ENCODE data around the gene OR7E24. TPM values are rescaled to one million over a fixed set of nuclear protein-coding genes. Genes with fewer than 3 reads are reported as not detected.
A peak's percentile ranks its signal among the peaks of the same experiment; 100 is the strongest.
"Not testable (repeated sequence)": the region's sequence is repeated elsewhere in the genome, so short reads cannot be mapped to it uniquely, and the experiment has no call there.

The OR7E24 gene
- total RNA-seq, 1 experiment from 2014 or later: not detected

DNA sequence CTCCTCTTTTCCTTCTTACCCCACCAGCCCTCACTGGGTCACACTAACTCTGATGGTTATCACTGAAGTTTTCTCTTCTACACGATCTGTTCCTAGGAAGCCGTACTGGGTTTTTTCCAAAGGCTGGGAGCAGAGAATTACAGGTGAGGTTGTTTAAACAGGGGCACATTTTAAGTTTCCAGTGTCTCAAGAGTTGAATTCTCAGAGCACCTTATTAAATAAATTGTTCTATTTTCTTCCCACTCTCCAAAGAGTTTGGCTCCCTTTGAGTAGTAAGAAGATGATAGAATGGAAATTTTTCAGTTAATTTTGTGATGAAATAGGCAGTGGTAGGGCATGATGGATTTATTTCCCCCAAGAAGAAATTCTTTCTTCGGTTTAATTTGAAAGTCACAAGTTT lies 31.2 kb upstream of the OR7E24 start, which contains the start of gene OR7D4:
Gene OR7D4, minus strand, starts transcription at position 101 of the 400 bp plus-strand sequence. CDS start 4,752 bp downstream, outside the sequence.
- Histone ChIP-seq H3K9me3 (ENCODE audit: low read length) (peaks cover 24% of the 10 kb centered on the region), H3K4me3 (ENCODE audit: low read length) (no peak within 1 kb of the TSS), H2AFZ (ENCODE audit: low read length) (no peak within 1 kb of the TSS), H4K20me1 (ENCODE audit: low read length) (no peaks in the 10 kb centered on the region), H3K27me3 (ENCODE audit: low read length) (no peaks in the 10 kb centered on the region), H3K4me1 (ENCODE audit: insufficient read depth, low read length) (no peaks in the 10 kb centered on the region), H3K36me3 (ENCODE audit: low read depth, low read length) (no peaks in the 10 kb centered on the region), H3K27ac (ENCODE audit: low read length) (no peak within 1 kb of the TSS), H3K9ac (ENCODE audit: low read length) (no peak within 1 kb of the TSS), H3F3A (ENCODE audit: low read length, unreplicated experiment) (no peaks in the 10 kb centered on the region), H3K4me2 (ENCODE audit: low read length) (no peak within 1 kb of the TSS), H3K79me2 (ENCODE audit: low read length) (no peaks in the 10 kb centered on the region), H3K9me2 (replicated peaks; ENCODE audit: low read length) (no peaks in the 10 kb centered on the region)
- ChIA-PET CTCF (no interaction called here), POLR2A (ENCODE audit: unreplicated experiment) (no interaction called here)
- DNase-seq (no peak), ATAC-seq (no peak)
- no TSS peak for BruUV-seq (replicated peaks)
- intact Hi-C loops (cut with micrococcal nuclease): no loop called here
- TF ChIP-seq EZH2phosphoT487 (IDR thresholded peaks at IDR 0.05; ENCODE audit: borderline replicate concordance, low read length): no peak
- no peak for TF ChIP-seq EZH2 (IDR thresholded peaks at IDR 0.05; ENCODE audit: low read length, unreplicated experiment)
- TF ChIP-seq CTCF (conservative IDR thresholded peaks at IDR 0.05; ENCODE audit: low read depth, low read length): no peak

GRCh38 chr19:9251236-9251635 lies 506 bp downstream of the OR7E24 start:
- H3K4me1 ChIP-seq (ENCODE audit: insufficient read depth, low read length): no peaks in the 10 kb centered on the region
- no peak overlapping the region for H3K4me2 ChIP-seq (ENCODE audit: low read length)
- H3F3A ChIP-seq (ENCODE audit: low read length, unreplicated experiment): no peaks in the 10 kb centered on the region
- BruUV-seq (replicated peaks): no TSS peak
- ChIA-PET POLR2A (ENCODE audit: unreplicated experiment) (no interaction called here), CTCF (no interaction called here)
- H3K9ac ChIP-seq (ENCODE audit: low read length): no peak overlapping the region
- no peaks in the 10 kb centered on the region for H3K27me3 ChIP-seq (ENCODE audit: low read length)
- no peak overlapping the region for H3K4me3 ChIP-seq (ENCODE audit: low read length)
- DNase-seq: peak; percentile 57
- no peaks in the 10 kb centered on the region for H3K9me2 ChIP-seq (replicated peaks; ENCODE audit: low read length)
- TF ChIP-seq CTCF (conservative IDR thresholded peaks at IDR 0.05; ENCODE audit: low read depth, low read length): no peak
- no peak for TF ChIP-seq EZH2 (IDR thresholded peaks at IDR 0.05; ENCODE audit: low read length, unreplicated experiment)
- no peak for TF ChIP-seq EZH2phosphoT487 (IDR thresholded peaks at IDR 0.05; ENCODE audit: borderline replicate concordance, low read length)
- peaks cover 14% of the 10 kb centered on the region; the same call in 1 of the 2 replicates for H3K9me3 ChIP-seq (ENCODE audit: low read length)
- H2AFZ ChIP-seq (ENCODE audit: low read length): no peak overlapping the region
- intact Hi-C loops (cut with micrococcal nuclease): no loop called here
- no peaks in the 10 kb centered on the region for H4K20me1 ChIP-seq (ENCODE audit: low read length)
- H3K79me2 ChIP-seq (ENCODE audit: low read length): no peaks in the 10 kb centered on the region
- no peak for ATAC-seq
- no peaks in the 10 kb centered on the region for H3K36me3 ChIP-seq (ENCODE audit: low read depth, low read length)
- no peak overlapping the region for H3K27ac ChIP-seq (ENCODE audit: low read length)

DNA sequence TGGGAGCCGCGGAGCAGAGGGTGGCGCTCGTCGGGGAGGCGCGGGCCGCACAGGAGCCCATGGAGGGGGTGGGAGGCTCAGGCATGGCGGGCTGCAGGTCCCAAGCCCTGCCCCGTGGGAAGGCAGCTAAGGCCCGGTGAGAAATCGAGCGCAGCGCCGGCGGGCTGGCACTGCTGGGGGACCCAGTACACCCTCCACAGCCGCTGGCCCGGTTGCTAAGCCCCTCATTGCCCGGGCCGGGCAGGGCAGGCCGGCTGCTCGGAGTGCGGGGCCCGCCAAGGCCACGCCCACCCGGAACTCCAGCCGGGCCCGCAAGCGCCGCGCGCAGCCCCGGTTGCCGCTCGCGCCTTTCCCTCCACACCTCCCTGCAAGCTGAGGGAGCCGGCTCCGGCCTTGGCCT lies 32.8 kb downstream of the OR7E24 start:
- H3K27ac ChIP-seq (ENCODE audit: low read length); CTCF ChIA-PET; H3K4me2 ChIP-seq (ENCODE audit: low read length); intact Hi-C loops (cut with micrococcal nuclease); H3K4me3 ChIP-seq (ENCODE audit: low read length); POLR2A ChIA-PET (ENCODE audit: unreplicated experiment); H3K9ac ChIP-seq (ENCODE audit: low read length); H3K79me2 ChIP-seq (ENCODE audit: low read length); H3K9me2 ChIP-seq (replicated peaks; ENCODE audit: low read length); H3K27me3 ChIP-seq (ENCODE audit: low read length); H2AFZ ChIP-seq (ENCODE audit: low read length); BruUV-seq (replicated peaks); H3K36me3 ChIP-seq (ENCODE audit: low read depth, low read length); H3F3A ChIP-seq (ENCODE audit: low read length, unreplicated experiment); DNase-seq; H4K20me1 ChIP-seq (ENCODE audit: low read length); H3K4me1 ChIP-seq (ENCODE audit: insufficient read depth, low read length); ATAC-seq: not testable (repeated sequence)
- H3K9me3 ChIP-seq (ENCODE audit: low read length): peaks cover 20% of the 10 kb centered on the region
